Kidney epithelial cell (primary cell): ENCODE data around the gene NAGA. TPM values are rescaled to one million over a fixed set of nuclear protein-coding genes. Genes with fewer than 3 reads are reported as not detected.

Experiments used
- DNase-seq: peaks from one replicate; pipeline ENCODE4 v3.0.0-alpha.2; 2010; ENCODE audit warnings: low read depth
- H3K27me3 ChIP-seq: 2 replicates; pipeline ENCODE4 v1.6.0; 2011; ENCODE audit warnings: low read length; ENCODE audit not compliant: control insufficient read depth, insufficient read depth
- H3K36me3 ChIP-seq: 2 replicates; pipeline ENCODE4 v1.5.1; 2011; ENCODE audit warnings: low read length; ENCODE audit not compliant: control insufficient read depth, insufficient read depth
- H3K4me3 ChIP-seq: 2 replicates; pipeline ENCODE4 v1.5.1; 2011; ENCODE audit warnings: low read depth, mild to moderate bottlenecking, control low read depth, low read length
- total RNA-seq: library from RNA; depleted of rRNA; stranded (reverse); fragments of >200 nt; gene quantifications from 2 replicates; pipeline ENCODE4 v1.2.3, GENCODE V29; 2015
- TF ChIP-seq, protein P1 (sequence below): IDR thresholded peaks from 2 replicates; pipeline ENCODE4 v1.5.1; 2011; ENCODE audit warnings: mild to moderate bottlenecking, moderate library complexity, low read length, control low read depth, inconsistent platforms; ENCODE audit not compliant: insufficient read depth, poor library complexity, severe bottlenecking

NAGA gene
- total RNA-seq, 1 donor from 2014 or later: 26.3 TPM

DNA sequence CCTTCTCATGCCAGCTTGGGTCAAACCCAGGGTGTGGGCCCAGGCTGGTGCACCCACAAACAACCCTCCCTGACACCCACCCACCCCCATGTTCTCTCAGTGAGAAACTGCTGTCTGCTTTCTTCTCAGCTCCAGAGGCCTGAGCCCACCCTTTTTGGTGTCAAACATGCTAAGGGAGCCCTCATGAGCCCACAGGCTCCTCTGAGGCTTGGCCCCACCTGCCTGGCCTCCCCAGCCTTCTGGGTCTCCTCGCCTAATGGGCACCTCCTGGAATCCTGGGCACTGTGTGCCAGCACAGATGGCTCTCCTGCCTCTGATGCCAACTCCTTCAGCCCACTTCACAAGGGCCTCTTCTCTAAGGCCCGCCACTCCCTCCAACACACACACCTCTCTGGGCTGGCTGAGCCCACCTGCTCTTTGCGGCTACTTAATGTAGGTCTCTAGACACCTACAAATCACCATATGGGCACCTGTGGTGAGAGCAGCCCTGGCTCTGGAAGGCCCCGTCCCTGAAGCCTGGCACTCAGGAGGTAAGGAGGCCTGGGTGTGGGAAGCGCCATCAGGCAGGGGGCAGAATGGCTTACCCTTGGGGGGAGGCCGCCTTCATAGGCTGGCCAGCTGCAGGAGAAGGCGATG is 4.4 kb downstream of the NAGA start:
- Histone ChIP-seq H3K36me3 (no peaks in the 10 kb centered on the region), H3K27me3 (no peaks in the 10 kb centered on the region), H3K4me3 (no peak overlapping the region)
- TF ChIP-seq, protein P1, sequence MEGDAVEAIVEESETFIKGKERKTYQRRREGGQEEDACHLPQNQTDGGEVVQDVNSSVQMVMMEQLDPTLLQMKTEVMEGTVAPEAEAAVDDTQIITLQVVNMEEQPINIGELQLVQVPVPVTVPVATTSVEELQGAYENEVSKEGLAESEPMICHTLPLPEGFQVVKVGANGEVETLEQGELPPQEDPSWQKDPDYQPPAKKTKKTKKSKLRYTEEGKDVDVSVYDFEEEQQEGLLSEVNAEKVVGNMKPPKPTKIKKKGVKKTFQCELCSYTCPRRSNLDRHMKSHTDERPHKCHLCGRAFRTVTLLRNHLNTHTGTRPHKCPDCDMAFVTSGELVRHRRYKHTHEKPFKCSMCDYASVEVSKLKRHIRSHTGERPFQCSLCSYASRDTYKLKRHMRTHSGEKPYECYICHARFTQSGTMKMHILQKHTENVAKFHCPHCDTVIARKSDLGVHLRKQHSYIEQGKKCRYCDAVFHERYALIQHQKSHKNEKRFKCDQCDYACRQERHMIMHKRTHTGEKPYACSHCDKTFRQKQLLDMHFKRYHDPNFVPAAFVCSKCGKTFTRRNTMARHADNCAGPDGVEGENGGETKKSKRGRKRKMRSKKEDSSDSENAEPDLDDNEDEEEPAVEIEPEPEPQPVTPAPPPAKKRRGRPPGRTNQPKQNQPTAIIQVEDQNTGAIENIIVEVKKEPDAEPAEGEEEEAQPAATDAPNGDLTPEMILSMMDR: no peak
- DNase-seq: no peak

DNA sequence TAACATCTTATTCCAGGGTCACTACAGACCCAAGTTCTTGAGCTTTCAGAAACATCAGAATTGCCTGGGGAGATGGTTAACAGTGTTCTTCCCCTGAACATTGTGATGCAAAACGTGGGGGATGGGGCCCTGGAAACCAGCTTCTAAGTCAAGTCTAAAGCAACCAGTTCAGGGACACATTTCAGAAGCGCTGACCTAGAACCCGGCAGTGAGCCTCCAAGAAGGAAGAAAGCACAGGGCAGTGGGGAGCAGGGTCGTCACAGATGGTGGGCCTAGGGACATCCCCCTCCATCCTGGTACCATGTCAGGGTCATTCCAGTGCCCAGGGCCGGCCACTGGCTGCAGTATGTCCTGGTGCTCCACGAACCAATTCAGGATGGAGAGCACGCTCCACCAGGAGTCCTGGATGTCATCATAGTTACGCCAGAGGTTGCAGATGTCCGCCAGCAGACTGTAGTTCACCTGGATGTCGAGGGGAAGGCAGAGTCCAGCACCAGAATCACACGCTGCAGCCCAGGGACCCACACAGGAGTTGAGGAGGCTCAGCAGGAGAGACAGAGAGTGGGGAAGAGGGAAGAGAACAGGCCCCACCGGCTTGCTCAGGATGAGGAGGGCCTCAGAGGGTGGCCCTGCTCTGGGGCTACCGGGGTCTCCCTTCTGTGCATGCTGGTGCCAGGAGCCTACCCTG is 5.0 kb downstream of the NAGA start:
- no peak for DNase-seq
- Histone ChIP-seq H3K4me3 (no peak overlapping the region), H3K27me3 (no peaks in the 10 kb centered on the region), H3K36me3 (no peaks in the 10 kb centered on the region)
- TF ChIP-seq, protein P1: no peak

DNA sequence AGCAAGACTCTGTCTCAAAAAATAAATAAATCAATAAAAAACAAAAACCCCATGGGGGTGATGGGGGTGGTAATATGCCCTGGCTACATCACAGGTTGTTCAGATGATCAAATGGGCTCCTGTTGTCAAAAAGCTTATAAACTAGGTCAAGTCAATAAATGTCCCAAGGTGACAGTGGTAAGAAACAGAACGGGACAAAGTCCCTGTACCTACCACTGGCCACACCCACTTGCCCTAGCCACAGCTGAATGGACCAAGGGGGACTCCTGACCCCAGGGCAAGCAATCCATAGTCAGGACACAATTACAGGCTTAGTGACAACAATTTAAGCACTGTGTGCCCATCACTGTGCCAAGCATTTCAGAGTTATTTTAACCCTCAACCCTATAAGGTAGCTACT is 6.0 kb downstream of the NAGA start:
- TF ChIP-seq, protein P1: no peak
- no peak for DNase-seq
- Histone ChIP-seq H3K27me3 (no peaks in the 10 kb centered on the region), H3K4me3 (no peak overlapping the region), H3K36me3 (no peaks in the 10 kb centered on the region)

DNA sequence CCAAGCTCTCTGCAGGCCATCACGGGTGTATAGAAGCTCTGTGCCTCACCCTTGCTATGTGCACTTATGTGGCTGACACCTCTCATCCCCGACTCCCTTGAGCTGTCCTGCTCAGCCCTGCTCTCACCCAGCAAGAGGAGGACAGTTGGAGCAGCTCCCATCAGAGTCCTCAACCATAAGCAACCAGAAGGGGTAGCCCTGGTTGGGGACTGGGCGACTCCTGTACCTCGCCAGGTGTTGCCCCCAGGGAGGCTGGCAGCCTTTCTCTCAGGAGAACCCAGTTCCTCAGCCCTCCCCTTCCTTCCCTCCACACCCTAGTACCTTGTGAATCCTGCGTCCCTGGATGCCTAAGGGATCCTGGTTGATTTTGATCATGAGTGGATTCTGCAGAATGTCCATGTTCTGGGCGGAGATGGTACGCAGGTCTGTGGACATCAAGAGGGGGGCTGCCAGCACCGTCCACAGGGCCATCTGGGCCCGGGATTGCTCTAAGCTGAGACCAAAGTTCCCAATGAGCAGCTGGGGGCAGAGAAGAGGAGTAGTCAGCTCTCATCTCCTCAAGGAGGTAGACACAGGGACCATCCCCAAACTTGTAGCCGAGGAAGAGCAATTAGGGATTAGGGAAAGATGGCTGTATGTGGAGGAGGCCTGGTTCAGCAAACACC is 8.0 kb downstream of the NAGA start:
- Histone ChIP-seq H3K36me3 (no peaks in the 10 kb centered on the region), H3K4me3 (no peak overlapping the region), H3K27me3 (no peaks in the 10 kb centered on the region)
- TF ChIP-seq, protein P1: no peak
- DNase-seq: no peak

DNA sequence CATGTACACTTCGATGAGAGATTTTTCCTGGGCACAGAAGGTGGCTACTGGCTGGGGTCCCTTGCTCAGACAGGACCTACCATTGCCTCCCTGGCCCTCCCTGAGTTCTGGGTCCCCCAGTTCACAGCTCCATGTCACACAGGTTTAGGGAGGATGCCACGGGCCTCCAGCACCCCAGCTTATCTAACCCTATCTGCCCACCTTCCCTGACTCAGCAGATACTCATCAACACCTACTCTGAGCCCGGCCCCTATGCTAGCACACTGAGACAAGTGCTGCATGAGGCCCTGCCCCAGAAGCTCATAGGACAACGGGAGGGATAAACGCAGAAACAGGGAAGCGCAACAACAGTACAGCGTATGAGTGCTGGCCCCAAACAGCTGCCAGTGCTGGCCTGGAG is 9.6 kb downstream of the NAGA start:
- H3K27me3 ChIP-seq: no peaks in the 10 kb centered on the region
- no peak overlapping the region for H3K4me3 ChIP-seq
- TF ChIP-seq, protein P1: no peak
- H3K36me3 ChIP-seq: no peaks in the 10 kb centered on the region
- no peak for DNase-seq

DNA sequence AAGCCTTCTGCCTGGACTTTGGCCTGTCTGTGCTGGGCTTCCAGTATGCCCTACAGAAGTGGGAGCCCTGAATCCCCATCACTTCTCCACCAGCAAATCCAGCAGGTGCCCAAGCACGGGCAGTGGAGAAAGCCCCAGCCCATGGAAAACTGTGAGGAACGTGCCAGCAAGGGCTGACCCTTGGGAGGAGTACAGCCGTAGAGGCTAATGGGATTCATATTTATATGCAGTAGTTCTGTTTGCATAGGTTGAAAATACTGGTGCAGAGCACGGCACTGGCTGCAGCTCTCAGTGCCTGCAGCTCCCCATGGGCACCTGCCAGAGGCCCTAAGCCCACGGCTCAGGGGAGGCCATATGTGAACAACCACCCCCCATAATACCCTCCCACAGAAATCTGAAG is 10.1 kb downstream of the NAGA start:
- TF ChIP-seq, protein P1: no peak
- no peaks in the 10 kb centered on the region for H3K27me3 ChIP-seq
- no peak overlapping the region for H3K4me3 ChIP-seq
- H3K36me3 ChIP-seq: no peaks in the 10 kb centered on the region
- DNase-seq: no peak
